MCF 10A (cell line): ENCODE measurements around the gene ADCY4. TPM values are rescaled to one million over a fixed set of nuclear protein-coding genes. Genes with fewer than 3 reads are reported as not detected.

Experiments
- BruUV-seq: library from RNA; stranded (reverse); fragments of 400-500 nt; replicated peaks from 2 replicates; lab custom pipeline; 2021; lab: Mats Ljungman, UMichigan
- CTCF ChIA-PET: fragments of 300-600 bp; sonication (Branson Sonifier 250); formaldehyde crosslinking; extraction: SDS; loops from one replicate; lab custom pipeline; 2021; ENCODE audit warnings: antibody characterized with exemption, inconsistent platforms; lab: Yijun Ruan, JAX
- POLR2A ChIA-PET: fragments of 300-600, 350-650 bp; sonication (Branson Sonifier 250); formaldehyde crosslinking; extraction: SDS; loops from one replicate; lab custom pipeline; 2020; ENCODE audit warnings: antibody characterized with exemption, inconsistent platforms; lab: Yijun Ruan, JAX
- DNase-seq: peaks from one replicate; pipeline ENCODE4 v3.0.0-alpha.2; 2018; ENCODE audit not compliant: unreplicated experiment
- H3K27ac Mint-ChIP-seq: one replicate; pipeline ENCODE4 v1.8.0; 2022; ENCODE audit warnings: mild to moderate bottlenecking, low read depth, mixed read lengths; ENCODE audit not compliant: unreplicated experiment
- H3K27me3 Mint-ChIP-seq: one replicate; pipeline ENCODE4 v1.8.0; 2022; ENCODE audit warnings: mixed read lengths; ENCODE audit not compliant: insufficient read depth, unreplicated experiment
- H3K36me3 Mint-ChIP-seq: one replicate; pipeline ENCODE4 v1.8.0; 2022; ENCODE audit warnings: mild to moderate bottlenecking, moderate library complexity, mixed read lengths; ENCODE audit not compliant: insufficient read depth, unreplicated experiment
- H3K4me1 Mint-ChIP-seq: one replicate; pipeline ENCODE4 v1.8.0; 2022; ENCODE audit warnings: mixed read lengths; ENCODE audit not compliant: insufficient read depth, unreplicated experiment
- H3K4me3 Mint-ChIP-seq: one replicate; pipeline ENCODE4 v1.8.0; 2022; ENCODE audit warnings: mild to moderate bottlenecking, moderate library complexity, mixed read lengths; ENCODE audit not compliant: unreplicated experiment
- H3K9me3 Mint-ChIP-seq: one replicate; pipeline ENCODE4 v1.8.0; 2022; ENCODE audit warnings: mixed read lengths; ENCODE audit not compliant: unreplicated experiment
- CTCF ChIP-seq: fragments of 200-600 bp; IDR thresholded peaks from one replicate; pipeline ENCODE4 v1.8.0; 2022; ENCODE audit warnings: antibody characterized with exemption, mild to moderate bottlenecking; ENCODE audit not compliant: unreplicated experiment
- intact Hi-C: fragments of 100-400 bp; cut with micrococcal nuclease; formaldehyde crosslinking; loops from 2 replicates; pipeline ENCODE4 v1.14.1; 2022
- total RNA-seq: library from RNA; stranded (reverse); gene quantifications from 2 replicates; pipeline ENCODE4 v1.2.3, GENCODE V29; 2022

The ADCY4 gene
- total RNA-seq, 1 experiment from 2014 or later = not detected

DNA sequence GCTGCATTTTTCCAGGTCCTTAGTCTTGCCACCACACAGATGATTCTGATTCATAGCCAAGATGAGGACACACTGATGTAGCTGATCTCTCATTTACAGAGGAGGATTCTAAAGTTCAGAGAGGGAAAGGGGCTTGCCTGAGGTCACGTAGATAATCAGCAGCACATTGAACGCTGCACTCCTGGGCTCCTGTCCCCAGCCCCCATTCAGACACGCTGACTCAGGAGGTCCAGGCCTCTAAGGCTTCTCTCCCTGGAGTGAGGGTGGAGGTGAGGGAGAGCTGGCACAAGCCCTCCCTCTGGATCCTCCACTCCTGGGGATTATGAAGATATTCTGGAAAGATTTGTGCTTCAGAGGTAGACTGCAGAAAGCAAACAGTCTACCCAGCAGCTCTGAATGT lies 43.5 kb upstream of the ADCY4 start:
- Mint-ChIP-seq H3K4me3 (no peak overlapping the region), H3K36me3 (no peaks in the 10 kb centered on the region), H3K9me3 (no peaks in the 10 kb centered on the region), H3K27me3 (no peaks in the 10 kb centered on the region), H3K4me1 (no peaks in the 10 kb centered on the region), H3K27ac (no peak overlapping the region)
- POLR2A ChIA-PET = interaction anchor here (0.9 to 3.1 kb wide), 4 partner anchors 17 to 31 kb away, joined by 3 to 12 read pairs (median 6); no protein-coding TSS in a partner anchor
- no peak for TF ChIP-seq CTCF
- CTCF ChIA-PET = interaction anchor here (0.8 to 4.5 kb wide), 7 partner anchors 12 to 58 kb away, joined by 3 to 27 read pairs (median 10); partner anchors contain the start of genes ADCY4 and KHNYN
- BruUV-seq = no TSS peak
- intact Hi-C loops = no loop called here
- DNase-seq = no peak

GRCh38 chr14:24377657-24378056 lies 42.8 kb upstream of the ADCY4 start:
- DNase-seq = peak; percentile 29
- BruUV-seq = no TSS peak

DNA sequence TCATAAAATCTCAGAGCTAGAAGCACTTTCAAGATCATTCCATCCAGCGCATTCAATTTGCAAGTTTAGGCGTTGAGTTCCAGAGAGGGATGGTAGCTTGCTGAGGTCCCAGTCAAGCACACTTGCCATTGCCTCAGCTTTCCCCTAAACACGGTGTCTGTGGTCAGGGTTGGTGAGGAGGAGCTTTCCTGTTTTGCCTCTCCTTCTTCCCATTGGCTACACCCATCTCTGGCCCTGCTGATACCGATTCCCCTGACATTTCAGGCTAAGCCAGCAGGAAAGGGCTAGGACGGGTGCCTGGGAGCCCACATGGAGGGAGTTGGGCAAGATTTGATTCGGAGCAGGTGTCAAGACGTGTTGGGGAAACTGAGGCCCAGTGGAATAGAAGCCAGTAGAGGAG lies 42.3 kb upstream of the ADCY4 start:
- Mint-ChIP-seq H3K4me1 (no peaks in the 10 kb centered on the region), H3K27ac (no peak overlapping the region), H3K27me3 (no peaks in the 10 kb centered on the region), H3K9me3 (no peaks in the 10 kb centered on the region), H3K36me3 (no peaks in the 10 kb centered on the region), H3K4me3 (no peak overlapping the region)
- DNase-seq = no peak
- TF ChIP-seq CTCF = no peak
- BruUV-seq = no TSS peak
- ChIA-PET POLR2A (interaction anchor here (3.1 kb wide), 1 partner anchor 25 kb away, joined by 12 read pairs; no protein-coding TSS in a partner anchor), CTCF (interaction anchor here (2.6 to 4.5 kb wide), 2 partner anchors 33 to 54 kb away, joined by 13 to 27 read pairs; partner anchors contain the start of gene KHNYN)
- intact Hi-C loops = no loop called here

More at GRCh38 chr14:24377657-24378056, 42.8 kb upstream of the ADCY4 start:
- no peak overlapping the region for H3K27ac Mint-ChIP-seq
- POLR2A ChIA-PET = interaction anchor here (1.0 to 3.1 kb wide), 2 partner anchors 26 to 31 kb away, joined by 3 to 12 read pairs; no protein-coding TSS in a partner anchor
- TF ChIP-seq CTCF = no peak
- H3K36me3 Mint-ChIP-seq = no peaks in the 10 kb centered on the region
- CTCF ChIA-PET = interaction anchor here (1.3 to 4.5 kb wide), 4 partner anchors 13 to 53 kb away, joined by 3 to 27 read pairs (median 12); partner anchors contain the start of gene KHNYN
- no peaks in the 10 kb centered on the region for H3K4me1 Mint-ChIP-seq
- no peak overlapping the region for H3K4me3 Mint-ChIP-seq
- no peaks in the 10 kb centered on the region for H3K27me3 Mint-ChIP-seq
- H3K9me3 Mint-ChIP-seq = no peaks in the 10 kb centered on the region
- intact Hi-C loops = no loop called here

GRCh38 chr14:24376448-24377070 lies 41.7 kb upstream of the ADCY4 start:
- no peak for DNase-seq
- Mint-ChIP-seq H3K27me3 (no peaks in the 10 kb centered on the region), H3K36me3 (no peaks in the 10 kb centered on the region), H3K4me3 (no peak overlapping the region), H3K9me3 (no peaks in the 10 kb centered on the region), H3K27ac (no peak overlapping the region), H3K4me1 (no peaks in the 10 kb centered on the region)
- ChIA-PET CTCF (interaction anchor here (2.6 to 4.5 kb wide), 2 partner anchors 33 to 55 kb away, joined by 13 to 27 read pairs; partner anchors contain the start of gene KHNYN), POLR2A (interaction anchor here (3.1 kb wide), 1 partner anchor 25 kb away, joined by 12 read pairs; no protein-coding TSS in a partner anchor)
- BruUV-seq = no TSS peak
- intact Hi-C loops = no loop called here
- TF ChIP-seq CTCF = no peak
